ENCODE data around the gene ADTRP. TPM values are rescaled to one million over a fixed set of nuclear protein-coding genes. Genes with fewer than 3 reads are reported as not detected.

The ADTRP gene
- total RNA-seq, 2 experiments from 2014 or later, result not detected

GRCh38 chr6:11820821-11821220, 42.2 kb upstream of the ADTRP start:
- H3K4me3 ChIP-seq (ENCODE audit: low read depth, low read length, poor library complexity, severe bottlenecking), result no peak overlapping the region
- no peaks in the 10 kb centered on the region for H3K9me2 ChIP-seq (ENCODE audit: insufficient read depth, low read length)
- BruUV-seq (replicated peaks), result no TSS peak
- no peaks in the 10 kb centered on the region for H3K36me3 ChIP-seq (ENCODE audit: insufficient read depth, low read length)
- no peak overlapping the region for H3K4me2 ChIP-seq (ENCODE audit: low read length)
- no peak overlapping the region for H2AFZ ChIP-seq (ENCODE audit: low read length)
- no peak overlapping the region for H3K27ac ChIP-seq (ENCODE audit: low read depth, low read length, poor library complexity, severe bottlenecking)
- no peak for DNase-seq (ENCODE audit: low spot score)
- POLR2A ChIA-PET, result interaction anchor here (1.6 kb wide), 1 partner anchor 8 kb away, joined by 4 read pairs; no protein-coding TSS in a partner anchor
- H3K79me2 ChIP-seq (ENCODE audit: insufficient read depth, low read depth, low read length), result no peaks in the 10 kb centered on the region
- no peaks in the 10 kb centered on the region for H3K9me3 ChIP-seq (ENCODE audit: low read length)
- intact Hi-C loops (cut with micrococcal nuclease; ENCODE audit: unreplicated experiment), result no loop called here
- no peaks in the 10 kb centered on the region for H4K20me1 ChIP-seq (ENCODE audit: insufficient read depth, low read length)
- H3K4me1 ChIP-seq (ENCODE audit: insufficient read depth, low read length, poor library complexity, severe bottlenecking), result no peaks in the 10 kb centered on the region
- no peak for TF ChIP-seq CTCF (conservative IDR thresholded peaks at IDR 0.05; ENCODE audit: low read length)
- TF ChIP-seq EZH2phosphoT487 (IDR thresholded peaks at IDR 0.05; ENCODE audit: borderline replicate concordance, low read depth, low read length), result no peak
- CTCF ChIA-PET (ENCODE audit: unreplicated experiment), result no interaction called here

- intact Hi-C loops (cut with micrococcal nuclease; ENCODE audit: unreplicated experiment), result no loop called here
- ChIA-PET POLR2A (no interaction called here), CTCF (ENCODE audit: unreplicated experiment) (no interaction called here)
- H3K9me2 ChIP-seq (ENCODE audit: insufficient read depth, low read length), result no peaks in the 10 kb centered on the region
- no peaks in the 10 kb centered on the region for H3K4me1 ChIP-seq (ENCODE audit: insufficient read depth, low read length, poor library complexity, severe bottlenecking)
- TF ChIP-seq EZH2phosphoT487 (IDR thresholded peaks at IDR 0.05; ENCODE audit: borderline replicate concordance, low read depth, low read length), result no peak
- no peak for TF ChIP-seq CTCF (conservative IDR thresholded peaks at IDR 0.05; ENCODE audit: low read length)
- H3K79me2 ChIP-seq (ENCODE audit: insufficient read depth, low read depth, low read length), result no peaks in the 10 kb centered on the region
- H3K4me2 ChIP-seq (ENCODE audit: low read length), result no peak overlapping the region
- DNase-seq (ENCODE audit: low spot score), result no peak
- no peak overlapping the region for H2AFZ ChIP-seq (ENCODE audit: low read length)
- H3K9me3 ChIP-seq (ENCODE audit: low read length), result no peaks in the 10 kb centered on the region
- no peaks in the 10 kb centered on the region for H3K36me3 ChIP-seq (ENCODE audit: insufficient read depth, low read length)
- BruUV-seq (replicated peaks), result no TSS peak
- H4K20me1 ChIP-seq (ENCODE audit: insufficient read depth, low read length), result no peaks in the 10 kb centered on the region
- no peak overlapping the region for H3K4me3 ChIP-seq (ENCODE audit: low read depth, low read length, poor library complexity, severe bottlenecking)
- H3K27ac ChIP-seq (ENCODE audit: low read depth, low read length, poor library complexity, severe bottlenecking), result no peak overlapping the region
Measured at GRCh38 chr6:11819486-11819885, 40.9 kb upstream of the ADTRP start.

- Histone ChIP-seq H3K9me3 (ENCODE audit: low read length) (no peaks in the 10 kb centered on the region), H4K20me1 (ENCODE audit: insufficient read depth, low read length) (no peaks in the 10 kb centered on the region), H3K4me1 (ENCODE audit: insufficient read depth, low read length, poor library complexity, severe bottlenecking) (no peaks in the 10 kb centered on the region), H3K27ac (ENCODE audit: low read depth, low read length, poor library complexity, severe bottlenecking) (no peak overlapping the region), H3K36me3 (ENCODE audit: insufficient read depth, low read length) (no peaks in the 10 kb centered on the region), H3K4me3 (ENCODE audit: low read depth, low read length, poor library complexity, severe bottlenecking) (no peak overlapping the region), H3K4me2 (ENCODE audit: low read length) (no peak overlapping the region), H2AFZ (ENCODE audit: low read length) (no peak overlapping the region), H3K9me2 (ENCODE audit: insufficient read depth, low read length) (no peaks in the 10 kb centered on the region), H3K79me2 (ENCODE audit: insufficient read depth, low read depth, low read length) (no peaks in the 10 kb centered on the region)
- POLR2A ChIA-PET, result interaction anchor here (0.7 kb wide), 1 partner anchor 414 kb away, joined by 3 read pairs; no protein-coding TSS in a partner anchor
- intact Hi-C loops (cut with micrococcal nuclease; ENCODE audit: unreplicated experiment), result no loop called here
- TF ChIP-seq CTCF (conservative IDR thresholded peaks at IDR 0.05; ENCODE audit: low read length) (no peak), EZH2phosphoT487 (IDR thresholded peaks at IDR 0.05; ENCODE audit: borderline replicate concordance, low read depth, low read length) (no peak)
- CTCF ChIA-PET (ENCODE audit: unreplicated experiment), result no interaction called here
- no peak for DNase-seq (ENCODE audit: low spot score)
- BruUV-seq (replicated peaks), result no TSS peak
Measured at GRCh38 chr6:11815231-11815630, 36.6 kb upstream of the ADTRP start.

Data from OCI-LY7 (cell line).